ENCODE measurements around the gene MAGI1. TPM values are rescaled to one million over a fixed set of nuclear protein-coding genes. Genes with fewer than 3 reads are reported as not detected.

MAGI1 gene
- total and polyA plus RNA-seq, 7 experiments from 2014 or later = 0.39 TPM; not detected in 6

Other genes starting within 250 kb of the MAGI1 start
- 10 to 100 TPM; 14.1 to 25.5 (median 17.9) TPM for gene SLC25A26, start 182.1 kb upstream of the MAGI1 start, total RNA-seq
- gene SLC25A26, start 182.1 kb upstream of the MAGI1 start, polyA plus RNA-seq = 10 to 100 TPM; 44.8 to 51.3 TPM

All from naive thymus-derived CD4-positive, alpha-beta T cell (primary cell).